SK-N-SH (cell line): ENCODE data around the gene PRTFDC1. TPM values are rescaled to one million over a fixed set of nuclear protein-coding genes. Genes with fewer than 3 reads are reported as not detected.

Source experiments
- CTCF ChIA-PET: fragments of 300-600, 350-600 bp; formaldehyde crosslinking; extraction: SDS; loops from one replicate; lab custom pipeline; 2021; lab: Yijun Ruan, JAX
- POLR2A ChIA-PET: fragments of 350-600 bp; sonication (Branson Sonifier 250); formaldehyde crosslinking; extraction: SDS; loops from one replicate; lab custom pipeline; 2020; ENCODE audit warnings: antibody characterized with exemption, inconsistent platforms; lab: Yijun Ruan, JAX
- DNase-seq: peaks from one replicate; pipeline ENCODE4 v3.0.0; 2012
- H2AFZ ChIP-seq: fragments of 200-600 bp; sonication (generic); 2 replicates; pipeline ENCODE4 v1.8.1; 2016; ENCODE audit warnings: antibody characterized with exemption, mild to moderate bottlenecking, low read depth
- H3F3A ChIP-seq: fragments of 200-600 bp; sonication (generic); replicated peaks from 2 replicates; pipeline ENCODE3; 2016; ENCODE audit warnings: antibody characterized with exemption, mild to moderate bottlenecking; ENCODE audit not compliant: insufficient read depth
- H3K27ac ChIP-seq, 2 experiments: fragments of 200-500 bp in 1 of 2; fragments of 200-600 bp in 1 of 2; sonication (Bioruptor generic) in 1 of 2; sonication (generic), shearing (Covaris generic) in 1 of 2; 2 replicates each; pipeline versions ENCODE4 v1.5.1 to v1.6.1; 2014 to 2016; ENCODE audit warnings: low read depth in 2 of 2, inconsistent platforms in 1 of 2, low read length in 1 of 2, mild to moderate bottlenecking in 1 of 2, mixed read lengths in 1 of 2
- H3K27me3 ChIP-seq: fragments of 200-600 bp; sonication (generic), shearing (Covaris generic); 2 replicates; pipeline ENCODE4 v1.6.1; 2016; ENCODE audit warnings: mixed run types; ENCODE audit not compliant: insufficient read depth
- H3K36me3 ChIP-seq, 2 experiments: fragments of 200-500 bp in 1 of 2; fragments of 200-600 bp in 1 of 2; sonication (Bioruptor generic) in 1 of 2; sonication (generic) in 1 of 2; replicated peaks in 1 of 2; 2 replicates each; pipeline versions ENCODE3 to v1.5.1; 2014 to 2016; ENCODE audit warnings: low read length in 1 of 2, mild to moderate bottlenecking in 1 of 2; ENCODE audit not compliant: insufficient read depth in 2 of 2, control insufficient read depth in 1 of 2
- H3K4me1 ChIP-seq, 2 experiments: fragments of 200-500 bp in 1 of 2; fragments of 200-600 bp in 1 of 2; sonication (Bioruptor generic) in 1 of 2; sonication (generic), shearing (Covaris generic) in 1 of 2; 2 replicates each; pipeline versions ENCODE4 v1.5.1 to v1.6.1; 2014 to 2016; ENCODE audit warnings: low read depth in 1 of 2, low read length in 1 of 2, mixed run types in 1 of 2; ENCODE audit not compliant: insufficient read depth in 2 of 2, control insufficient read depth in 1 of 2
- H3K4me2 ChIP-seq: fragments of 200-600 bp; sonication (generic), shearing (Covaris generic); 2 replicates; pipeline ENCODE4 v1.6.1; 2017; ENCODE audit warnings: mixed run types
- H3K4me3 ChIP-seq, 2 experiments: fragments of 200-500 bp in 1 of 2; fragments of 200-600 bp in 1 of 2; sonication (Bioruptor generic) in 1 of 2; sonication (generic), shearing (Covaris generic) in 1 of 2; 2 replicates each; pipeline versions ENCODE4 v1.5.1 to v1.8.1; 2014 to 2016; ENCODE audit warnings: low read depth in 2 of 2, inconsistent platforms in 1 of 2, low read length in 1 of 2, mild to moderate bottlenecking in 1 of 2, mixed read lengths in 1 of 2, moderate library complexity in 1 of 2
- H3K79me2 ChIP-seq: fragments of 200-600 bp; sonication (generic); 2 replicates; pipeline ENCODE4 v1.8.1; 2017; ENCODE audit warnings: mild to moderate bottlenecking; ENCODE audit not compliant: insufficient read depth
- H3K9ac ChIP-seq: fragments of 200-600 bp; sonication (generic); 2 replicates; pipeline ENCODE4 v1.6.1; 2017; ENCODE audit warnings: mixed run types
- H3K9me2 ChIP-seq: fragments of 200-600 bp; sonication (generic); 2 replicates; pipeline ENCODE4 v1.6.1; 2017; ENCODE audit warnings: mixed run types
- H3K9me3 ChIP-seq: fragments of 200-600 bp; sonication (generic); 2 replicates; pipeline ENCODE4 v1.6.1; 2017; ENCODE audit warnings: mixed run types, mild to moderate bottlenecking, moderate library complexity
- H4K20me1 ChIP-seq: fragments of 200-600 bp; sonication (generic); 2 replicates; pipeline ENCODE4 v1.6.1; 2017; ENCODE audit warnings: mild to moderate bottlenecking, mixed run types; ENCODE audit not compliant: insufficient read depth
- CHD2 ChIP-seq: fragments of 150-350 bp; IDR thresholded peaks from 2 replicates; pipeline ENCODE4 v1.6.1; 2018; ENCODE audit warnings: low read length; ENCODE audit not compliant: partially characterized antibody
- FOXJ3 ChIP-seq: sonication (generic); formaldehyde crosslinking; IDR thresholded peaks from 2 replicates; pipeline ENCODE4 v1.5.1; 2020; ENCODE audit warnings: mild to moderate bottlenecking, missing genetic modification reagents
- FOXM1 ChIP-seq: IDR thresholded peaks from 2 replicates; pipeline ENCODE4 v1.4.0; 2012; ENCODE audit warnings: low read depth, mild to moderate bottlenecking
- GABPA ChIP-seq: IDR thresholded peaks from 2 replicates; pipeline ENCODE4 v1.4.0; 2012; ENCODE audit warnings: low read depth, mild to moderate bottlenecking
- GATA2 ChIP-seq: sonication (generic); formaldehyde crosslinking; IDR thresholded peaks from 2 replicates; pipeline ENCODE4 v1.5.0; 2020; ENCODE audit warnings: mild to moderate bottlenecking, missing genetic modification reagents
- JUND ChIP-seq: IDR thresholded peaks from 2 replicates; pipeline ENCODE4 v1.4.0; 2012
- MXI1 ChIP-seq: IDR thresholded peaks from 2 replicates; pipeline ENCODE4 v1.6.1; 2012; ENCODE audit warnings: mild to moderate bottlenecking, low read depth, low read length, improper control_type of control experiment
- NFIC ChIP-seq: IDR thresholded peaks from 2 replicates; pipeline ENCODE4 v1.4.0; 2012; ENCODE audit warnings: borderline replicate concordance
- NRF1 ChIP-seq: IDR thresholded peaks from 2 replicates; pipeline ENCODE4 v1.6.1; 2012; ENCODE audit warnings: low read depth, mild to moderate bottlenecking, low read length
- POLR2AphosphoS5 ChIP-seq: IDR thresholded peaks from 2 replicates; pipeline ENCODE4 v1.6.1; 2012; ENCODE audit warnings: low read depth, low read length
- RCOR1 ChIP-seq: fragments of 150-350 bp; IDR thresholded peaks from 2 replicates; pipeline ENCODE4 v1.6.1; 2017; ENCODE audit warnings: antibody characterized with exemption, low read length
- RXRA ChIP-seq: IDR thresholded peaks from 2 replicates; pipeline ENCODE4 v1.4.0; 2012; ENCODE audit warnings: low read depth, mild to moderate bottlenecking, borderline replicate concordance
- TCF12 ChIP-seq: IDR thresholded peaks from 2 replicates; pipeline ENCODE4 v1.4.0; 2012
- TEAD4 ChIP-seq: IDR thresholded peaks from 2 replicates; pipeline ENCODE4 v1.4.0; 2012; ENCODE audit warnings: mild to moderate bottlenecking, borderline replicate concordance; ENCODE audit not compliant: insufficient read depth
- YY1 ChIP-seq: IDR thresholded peaks from 2 replicates; pipeline ENCODE4 v1.4.0; 2012; ENCODE audit warnings: low read depth, mild to moderate bottlenecking
- WGBS: methylation state at CpG from one replicate; pipeline ENCODE4 v1.1.6; 2017; ENCODE audit warnings: low lambda C conversion rate; 5-methylcytosine and 5-hydroxymethylcytosine counted together
- polyA plus RNA-seq, 3 experiments: library from polyadenylated mRNA; depleted of rRNA; stranded (reverse); fragments of >200 nt; gene quantifications; 2 replicates each; pipeline ENCODE4 v1.2.3, GENCODE V29; 2012
- TF ChIP-seq, protein P1 (sequence below): fragments of 200-600 bp; sonication (generic); IDR thresholded peaks from 2 replicates; pipeline ENCODE4 v1.6.1; 2017; ENCODE audit warnings: antibody characterized with exemption, mild to moderate bottlenecking, moderate library complexity
- TF ChIP-seq, protein P2 (sequence below): fragments of 150-350 bp; IDR thresholded peaks from 2 replicates; pipeline ENCODE4 v1.6.1; 2016; ENCODE audit warnings: mild to moderate bottlenecking, low read depth, low read length
- TF ChIP-seq, protein P3 (sequence below): IDR thresholded peaks from 2 replicates; pipeline ENCODE4 v1.4.0; 2012; ENCODE audit warnings: low read depth
- TF ChIP-seq, protein P4 (sequence below): IDR thresholded peaks from 2 replicates; pipeline ENCODE4 v1.6.1; 2012; ENCODE audit warnings: mild to moderate bottlenecking, low read depth, low read length, moderate library complexity

Gene PRTFDC1
- polyA plus RNA-seq, 1 of the 3 experiments (the other 2 are of a cell fraction): 6.6 TPM

DNA sequence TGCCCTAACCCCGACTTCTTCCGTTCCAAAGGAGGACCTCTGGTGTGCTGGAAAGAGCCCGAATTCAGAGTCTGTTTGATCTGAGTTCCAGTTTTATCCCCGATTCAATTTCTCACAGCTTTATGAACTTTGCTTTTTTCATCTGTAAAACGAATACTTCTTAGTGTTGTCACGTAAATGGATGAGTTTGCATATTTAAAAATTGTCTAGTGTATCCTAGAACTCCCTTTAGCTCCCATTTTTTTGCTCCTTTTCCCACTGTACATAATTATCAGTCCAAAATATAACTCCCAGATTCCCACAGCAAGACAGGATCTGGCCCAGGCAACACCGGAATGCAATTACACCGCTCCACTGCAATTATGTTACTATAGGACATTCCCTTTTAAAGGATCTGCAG lies 148.0 kb downstream of the PRTFDC1 start:
- Histone ChIP-seq H3K4me2 (no peak overlapping the region), H3K79me2 (no peaks in the 10 kb centered on the region), H3K27ac (no peak overlapping the region), H3K27me3 (no peaks in the 10 kb centered on the region), H4K20me1 (no peaks in the 10 kb centered on the region), H3K36me3 (no peaks in the 10 kb centered on the region), H3K4me1 (peaks cover 0 to 6% of the 10 kb centered on the region in 2 experiments; a peak in 2 of 4 replicates), H3K4me3 (no peak overlapping the region), H3K9me2 (no peaks in the 10 kb centered on the region), H3F3A (no peaks in the 10 kb centered on the region), H2AFZ (no peak overlapping the region), H3K9me3 (no peaks in the 10 kb centered on the region), H3K9ac (no peak overlapping the region)
- 95% methylated on average over 8 of the region's 8 CpGs for WGBS
- POLR2A ChIA-PET: no interaction called here
- DNase-seq: no peak
- TF ChIP-seq POLR2AphosphoS5: no peak
- no peak for TF ChIP-seq TCF12
- no peak for TF ChIP-seq NRF1
- TF ChIP-seq, protein P1, sequence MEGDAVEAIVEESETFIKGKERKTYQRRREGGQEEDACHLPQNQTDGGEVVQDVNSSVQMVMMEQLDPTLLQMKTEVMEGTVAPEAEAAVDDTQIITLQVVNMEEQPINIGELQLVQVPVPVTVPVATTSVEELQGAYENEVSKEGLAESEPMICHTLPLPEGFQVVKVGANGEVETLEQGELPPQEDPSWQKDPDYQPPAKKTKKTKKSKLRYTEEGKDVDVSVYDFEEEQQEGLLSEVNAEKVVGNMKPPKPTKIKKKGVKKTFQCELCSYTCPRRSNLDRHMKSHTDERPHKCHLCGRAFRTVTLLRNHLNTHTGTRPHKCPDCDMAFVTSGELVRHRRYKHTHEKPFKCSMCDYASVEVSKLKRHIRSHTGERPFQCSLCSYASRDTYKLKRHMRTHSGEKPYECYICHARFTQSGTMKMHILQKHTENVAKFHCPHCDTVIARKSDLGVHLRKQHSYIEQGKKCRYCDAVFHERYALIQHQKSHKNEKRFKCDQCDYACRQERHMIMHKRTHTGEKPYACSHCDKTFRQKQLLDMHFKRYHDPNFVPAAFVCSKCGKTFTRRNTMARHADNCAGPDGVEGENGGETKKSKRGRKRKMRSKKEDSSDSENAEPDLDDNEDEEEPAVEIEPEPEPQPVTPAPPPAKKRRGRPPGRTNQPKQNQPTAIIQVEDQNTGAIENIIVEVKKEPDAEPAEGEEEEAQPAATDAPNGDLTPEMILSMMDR: no peak
- TF ChIP-seq, protein P2, sequence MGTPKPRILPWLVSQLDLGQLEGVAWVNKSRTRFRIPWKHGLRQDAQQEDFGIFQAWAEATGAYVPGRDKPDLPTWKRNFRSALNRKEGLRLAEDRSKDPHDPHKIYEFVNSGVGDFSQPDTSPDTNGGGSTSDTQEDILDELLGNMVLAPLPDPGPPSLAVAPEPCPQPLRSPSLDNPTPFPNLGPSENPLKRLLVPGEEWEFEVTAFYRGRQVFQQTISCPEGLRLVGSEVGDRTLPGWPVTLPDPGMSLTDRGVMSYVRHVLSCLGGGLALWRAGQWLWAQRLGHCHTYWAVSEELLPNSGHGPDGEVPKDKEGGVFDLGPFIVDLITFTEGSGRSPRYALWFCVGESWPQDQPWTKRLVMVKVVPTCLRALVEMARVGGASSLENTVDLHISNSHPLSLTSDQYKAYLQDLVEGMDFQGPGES: no peak
- no peak for TF ChIP-seq CHD2
- TF ChIP-seq FOXM1: no peak
- no peak for TF ChIP-seq GATA2 (CRISPR knock-in tag)
- no peak for TF ChIP-seq FOXJ3 (CRISPR knock-in tag)
- TF ChIP-seq, protein P3, sequence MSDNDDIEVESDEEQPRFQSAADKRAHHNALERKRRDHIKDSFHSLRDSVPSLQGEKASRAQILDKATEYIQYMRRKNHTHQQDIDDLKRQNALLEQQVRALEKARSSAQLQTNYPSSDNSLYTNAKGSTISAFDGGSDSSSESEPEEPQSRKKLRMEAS: no peak
- TF ChIP-seq RCOR1: no peak
- CTCF ChIA-PET: no interaction called here

DNA sequence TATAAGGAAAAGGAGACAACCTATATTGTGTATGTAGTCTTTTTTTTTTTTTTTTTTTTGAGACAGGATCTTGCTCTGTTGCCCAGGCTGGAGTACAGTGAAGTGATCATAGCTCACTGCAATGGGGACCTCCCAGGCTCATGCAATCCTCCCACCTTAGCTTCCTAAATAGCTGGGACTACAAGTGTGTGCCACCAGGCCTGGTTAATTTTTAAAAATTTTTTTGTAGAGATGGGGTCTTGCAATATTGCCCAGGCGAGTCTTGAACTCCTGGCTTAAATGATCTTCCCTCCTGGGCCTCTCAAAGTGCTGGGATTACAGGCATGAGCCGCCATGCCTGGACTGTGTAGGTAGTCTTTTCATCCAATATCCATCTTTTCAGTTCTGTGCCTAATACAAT lies 150.0 kb downstream of the PRTFDC1 start:
- H2AFZ ChIP-seq: no peak overlapping the region
- H4K20me1 ChIP-seq: no peaks in the 10 kb centered on the region
- no peaks in the 10 kb centered on the region for H3K79me2 ChIP-seq
- no peaks in the 10 kb centered on the region for H3K36me3 ChIP-seq
- no peak overlapping the region for H3K4me3 ChIP-seq
- H3K27ac ChIP-seq: no peak overlapping the region
- H3F3A ChIP-seq: no peaks in the 10 kb centered on the region
- H3K9me3 ChIP-seq: no peaks in the 10 kb centered on the region
- H3K9ac ChIP-seq: no peak overlapping the region
- no peaks in the 10 kb centered on the region for H3K27me3 ChIP-seq
- POLR2A ChIA-PET: no interaction called here
- DNase-seq: no peak
- peaks cover 0 to 6% of the 10 kb centered on the region in 2 experiments; a peak in 2 of 4 replicates for H3K4me1 ChIP-seq
- CTCF ChIA-PET: no interaction called here
- WGBS: 73% methylated on average over 2 of the region's 2 CpGs
- H3K9me2 ChIP-seq: no peaks in the 10 kb centered on the region
- no peak overlapping the region for H3K4me2 ChIP-seq
- TF ChIP-seq POLR2AphosphoS5: no peak
- no peak for TF ChIP-seq JUND
- TF ChIP-seq NRF1: no peak
- TF ChIP-seq, protein P1: no peak
- no peak for TF ChIP-seq YY1
- no peak for TF ChIP-seq FOXM1
- no peak for TF ChIP-seq RXRA
- no peak for TF ChIP-seq GABPA
- TF ChIP-seq TCF12: no peak
- TF ChIP-seq, protein P4, sequence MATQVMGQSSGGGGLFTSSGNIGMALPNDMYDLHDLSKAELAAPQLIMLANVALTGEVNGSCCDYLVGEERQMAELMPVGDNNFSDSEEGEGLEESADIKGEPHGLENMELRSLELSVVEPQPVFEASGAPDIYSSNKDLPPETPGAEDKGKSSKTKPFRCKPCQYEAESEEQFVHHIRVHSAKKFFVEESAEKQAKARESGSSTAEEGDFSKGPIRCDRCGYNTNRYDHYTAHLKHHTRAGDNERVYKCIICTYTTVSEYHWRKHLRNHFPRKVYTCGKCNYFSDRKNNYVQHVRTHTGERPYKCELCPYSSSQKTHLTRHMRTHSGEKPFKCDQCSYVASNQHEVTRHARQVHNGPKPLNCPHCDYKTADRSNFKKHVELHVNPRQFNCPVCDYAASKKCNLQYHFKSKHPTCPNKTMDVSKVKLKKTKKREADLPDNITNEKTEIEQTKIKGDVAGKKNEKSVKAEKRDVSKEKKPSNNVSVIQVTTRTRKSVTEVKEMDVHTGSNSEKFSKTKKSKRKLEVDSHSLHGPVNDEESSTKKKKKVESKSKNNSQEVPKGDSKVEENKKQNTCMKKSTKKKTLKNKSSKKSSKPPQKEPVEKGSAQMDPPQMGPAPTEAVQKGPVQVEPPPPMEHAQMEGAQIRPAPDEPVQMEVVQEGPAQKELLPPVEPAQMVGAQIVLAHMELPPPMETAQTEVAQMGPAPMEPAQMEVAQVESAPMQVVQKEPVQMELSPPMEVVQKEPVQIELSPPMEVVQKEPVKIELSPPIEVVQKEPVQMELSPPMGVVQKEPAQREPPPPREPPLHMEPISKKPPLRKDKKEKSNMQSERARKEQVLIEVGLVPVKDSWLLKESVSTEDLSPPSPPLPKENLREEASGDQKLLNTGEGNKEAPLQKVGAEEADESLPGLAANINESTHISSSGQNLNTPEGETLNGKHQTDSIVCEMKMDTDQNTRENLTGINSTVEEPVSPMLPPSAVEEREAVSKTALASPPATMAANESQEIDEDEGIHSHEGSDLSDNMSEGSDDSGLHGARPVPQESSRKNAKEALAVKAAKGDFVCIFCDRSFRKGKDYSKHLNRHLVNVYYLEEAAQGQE: no peak
- TF ChIP-seq NFIC: no peak
- TF ChIP-seq MXI1: no peak
- no peak for TF ChIP-seq TEAD4
